MM.1S (cell line): ENCODE results near the gene ARHGAP32.

Source experiments
- CTCF ChIP-seq: fragments of 300-600 bp; sonication (generic); IDR thresholded peaks from 2 replicates; pipeline ENCODE4 v1.5.1; 2016; ENCODE audit warnings: antibody characterized with exemption, low read length, mixed read lengths
- EZH2 ChIP-seq: fragments of 300-600 bp; sonication (generic); optimal IDR thresholded peaks from 2 replicates; pipeline ENCODE3; 2017; ENCODE audit warnings: low read depth, mild to moderate bottlenecking, antibody characterized with exemption, low read length, mixed read lengths
- EZH2phosphoT487 ChIP-seq: fragments of 300-600 bp; sonication (generic); IDR thresholded peaks from 2 replicates; pipeline ENCODE4 v1.6.1; 2018; ENCODE audit warnings: antibody characterized with exemption, low read length

GRCh38 chr11:128941573-128942271 is 250.4 kb downstream of the ARHGAP32 start:
- TF ChIP-seq CTCF (no peak), EZH2phosphoT487 (no peak), EZH2 (no peak)
